Body of pancreas (tissue), 4 donors: ENCODE measurements around the gene RICTOR. TPM values are rescaled to one million over a fixed set of nuclear protein-coding genes. Genes with fewer than 3 reads are reported as not detected.
"Not testable (repeated sequence)": the region's sequence is repeated elsewhere in the genome, so short reads cannot be mapped to it uniquely, and the experiment has no call there.

Experiments used
- ATAC-seq: fragments of 150-250 bp; one replicate; pipeline ENCODE4 v1.9.1; 2016
- DNase-seq, 4 donors: peaks; one replicate each; pipeline ENCODE4 v3.0.0-alpha.2; 2019
- H3K27ac ChIP-seq, 4 donors: fragments of 200-600 bp; sonication (generic); 1 replicate in 3 of 4; 2 replicates in 1 of 4; pipeline versions ENCODE4 v1.5.1 to v1.6.1; 2016 to 2019; ENCODE audit warnings: mild to moderate bottlenecking in 1 of 4, mixed read lengths in 1 of 4, moderate library complexity in 1 of 4
- H3K27me3 ChIP-seq, 2 donors: fragments of 200-600 bp; sonication (generic); one replicate each; pipeline ENCODE4 v1.6.0; 2016; ENCODE audit warnings: mild to moderate bottlenecking in 1 of 2
- H3K36me3 ChIP-seq, 2 donors: fragments of 200-600 bp; sonication (generic); replicated peaks in 1 of 2; 2 replicates each; pipeline ENCODE4 v1.5.1; 2016; ENCODE audit warnings: low read depth in 2 of 2; ENCODE audit not compliant: insufficient read depth in 1 of 2
- H3K4me1 ChIP-seq: fragments of 200-600 bp; sonication (generic); one replicate; pipeline ENCODE4 v1.6.0; 2016
- H3K4me3 ChIP-seq, 2 donors: fragments of 200-600 bp; sonication (generic); 1 replicate in 1 of 2; 2 replicates in 1 of 2; pipeline ENCODE4 v1.5.1; 2016 to 2019
- H3K9me3 ChIP-seq, 3 donors: fragments of 200-600 bp; sonication (generic); 1 replicate in 2 of 3; 2 replicates in 1 of 3; pipeline ENCODE4 v1.5.1; 2016
- CTCF ChIP-seq, 7 experiments: fragments of 450-650 bp in 4 of 7; fragments of 200-600 bp in 3 of 7; sonication (generic) in 3 of 7; IDR thresholded peaks; one replicate each; pipeline ENCODE4 v1.5.1; 2016 to 2019; ENCODE audit warnings: antibody characterized with exemption in 7 of 7
- POLR2A ChIP-seq, 3 donors: fragments of 450-650 bp; IDR thresholded peaks; one replicate each; pipeline ENCODE4 v1.6.1; 2016; ENCODE audit warnings: antibody characterized with exemption in 3 of 3, mild to moderate bottlenecking in 2 of 3
- WGBS, 2 donors: methylation state at CpG; one replicate each; pipeline ENCODE4 v1.1.5; 2017; 5-methylcytosine and 5-hydroxymethylcytosine counted together
- intact Hi-C: fragments of 100-400 bp; cut with DNase I; formaldehyde crosslinking; loops from one replicate; pipeline ENCODE4 v1.15.1; 2023
- total RNA-seq, 2 donors: library from RNA; depleted of rRNA; stranded (reverse); fragments of >200 nt; gene quantifications; one replicate each; pipeline ENCODE4 v1.1.0, GENCODE V29; 2016

RICTOR gene
- total RNA-seq, 2 donors from 2014 or later: 20.8 to 27.5 TPM

GRCh38 chr5:39015743-39016586, 58.2 kb downstream of the RICTOR start:
- no peak overlapping the region for H3K27ac ChIP-seq
- no peak for TF ChIP-seq POLR2A (IDR thresholded peaks at IDR 0.05)
- no peak for TF ChIP-seq CTCF (IDR thresholded peaks at IDR 0.05)
- peak; percentile 50 for ATAC-seq

GRCh38 chr5:39014561-39014960, 59.6 kb downstream of the RICTOR start:
- H3K4me1 ChIP-seq: peaks cover 11% of the 10 kb centered on the region
- no peak overlapping the region for H3K27ac ChIP-seq
- 56 to 73% methylated on average over 2 of the region's 2 CpGs for WGBS, 2 donors
- H3K4me3 ChIP-seq: no peak overlapping the region
- no peak for DNase-seq
- ATAC-seq: no peak
- no peaks in the 10 kb centered on the region for H3K36me3 ChIP-seq
- H3K27me3 ChIP-seq: no peaks in the 10 kb centered on the region
- intact Hi-C loops: no loop called here
- TF ChIP-seq CTCF (IDR thresholded peaks at IDR 0.05) (no peak), POLR2A (IDR thresholded peaks at IDR 0.05) (no peak)
- H3K9me3 ChIP-seq: peaks cover 0 to 8% (median 0%) of the 10 kb centered on the region in 3 donors

More at GRCh38 chr5:39015743-39016586, 58.2 kb downstream of the RICTOR start:
- H3K9me3 ChIP-seq: peaks cover 0 to 6% (median 0%) of the 10 kb centered on the region in 3 donors
- H3K27me3 ChIP-seq: no peaks in the 10 kb centered on the region
- intact Hi-C loops: no loop called here
- H3K4me1 ChIP-seq: peaks cover 11% of the 10 kb centered on the region
- 60 to 80% methylated on average over 4 of the region's 4 CpGs for WGBS, 2 donors
- no peaks in the 10 kb centered on the region for H3K36me3 ChIP-seq
- no peak overlapping the region for H3K4me3 ChIP-seq
- no peak for DNase-seq

GRCh38 chr5:39013938-39014337, 60.3 kb downstream of the RICTOR start:
- ATAC-seq (no peak), DNase-seq (no peak)
- TF ChIP-seq CTCF (IDR thresholded peaks at IDR 0.05): no peak
- TF ChIP-seq POLR2A (IDR thresholded peaks at IDR 0.05): no peak
- Histone ChIP-seq H3K4me1 (peaks cover 11% of the 10 kb centered on the region), H3K9me3 (peaks cover 0 to 8% (median 0%) of the 10 kb centered on the region in 3 donors), H3K36me3 (no peaks in the 10 kb centered on the region), H3K27ac (no peak overlapping the region), H3K4me3 (no peak overlapping the region), H3K27me3 (no peaks in the 10 kb centered on the region)
- WGBS, 2 donors: 92 to 97% methylated on average over 2 of the region's 2 CpGs
- intact Hi-C loops: no loop called here

GRCh38 chr5:39010958-39011357, 63.2 kb downstream of the RICTOR start:
- H3K9me3 ChIP-seq, ATAC-seq, intact Hi-C loops, H3K27ac ChIP-seq, DNase-seq, H3K4me1 ChIP-seq, H3K36me3 ChIP-seq, H3K4me3 ChIP-seq, H3K27me3 ChIP-seq: not testable (repeated sequence)
- 92 to 100% methylated on average over 2 of the region's 2 CpGs for WGBS, 2 donors

- Histone ChIP-seq H3K27me3 (no peaks in the 10 kb centered on the region), H3K9me3 (peaks cover 0 to 8% (median 0%) of the 10 kb centered on the region in 3 donors), H3K4me3 (no peak overlapping the region), H3K36me3 (no peaks in the 10 kb centered on the region), H3K27ac (no peak overlapping the region), H3K4me1 (no peaks in the 10 kb centered on the region)
- TF ChIP-seq POLR2A (IDR thresholded peaks at IDR 0.05) (no peak), CTCF (IDR thresholded peaks at IDR 0.05) (no peak)
- intact Hi-C loops: no loop called here
- DNase-seq (no peak), ATAC-seq (no peak)
- WGBS, 2 donors: 89 to 91% methylated on average over 4 of the region's 4 CpGs
Observed at GRCh38 chr5:39009981-39010380, 64.2 kb downstream of the RICTOR start.
